D721Med (cell line): ENCODE results near the gene ENTPD5.
"Not testable (repeated sequence)": the region's sequence is repeated elsewhere in the genome, so short reads cannot be mapped to it uniquely, and the experiment has no call there.

ENCODE experiments used
- DNase-seq: peaks from one replicate; pipeline ENCODE4 v3.0.0; 2011; ENCODE audit warnings: low spot score; ENCODE audit not compliant: insufficient read length
- FAIRE-seq: peaks from 2 replicates; lab custom pipeline; 2011; peaks lifted over from hg19 to GRCh38; lab: Jason Lieb, UNC
- TF ChIP-seq, protein P1 (sequence below): IDR thresholded peaks from 2 replicates; pipeline ENCODE4 v1.5.1; 2012; ENCODE audit warnings: mild to moderate bottlenecking, control low read depth; ENCODE audit not compliant: insufficient read depth; ENCODE audit errors: missing control alignments

ENTPD5 gene

GRCh38 chr14:74022346-74022745 is 3.3 kb upstream of the ENTPD5 start:
- TF ChIP-seq, protein P1, sequence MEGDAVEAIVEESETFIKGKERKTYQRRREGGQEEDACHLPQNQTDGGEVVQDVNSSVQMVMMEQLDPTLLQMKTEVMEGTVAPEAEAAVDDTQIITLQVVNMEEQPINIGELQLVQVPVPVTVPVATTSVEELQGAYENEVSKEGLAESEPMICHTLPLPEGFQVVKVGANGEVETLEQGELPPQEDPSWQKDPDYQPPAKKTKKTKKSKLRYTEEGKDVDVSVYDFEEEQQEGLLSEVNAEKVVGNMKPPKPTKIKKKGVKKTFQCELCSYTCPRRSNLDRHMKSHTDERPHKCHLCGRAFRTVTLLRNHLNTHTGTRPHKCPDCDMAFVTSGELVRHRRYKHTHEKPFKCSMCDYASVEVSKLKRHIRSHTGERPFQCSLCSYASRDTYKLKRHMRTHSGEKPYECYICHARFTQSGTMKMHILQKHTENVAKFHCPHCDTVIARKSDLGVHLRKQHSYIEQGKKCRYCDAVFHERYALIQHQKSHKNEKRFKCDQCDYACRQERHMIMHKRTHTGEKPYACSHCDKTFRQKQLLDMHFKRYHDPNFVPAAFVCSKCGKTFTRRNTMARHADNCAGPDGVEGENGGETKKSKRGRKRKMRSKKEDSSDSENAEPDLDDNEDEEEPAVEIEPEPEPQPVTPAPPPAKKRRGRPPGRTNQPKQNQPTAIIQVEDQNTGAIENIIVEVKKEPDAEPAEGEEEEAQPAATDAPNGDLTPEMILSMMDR: no peak
- DNase-seq: no peak
- no peak for FAIRE-seq

- FAIRE-seq: no peak
- DNase-seq: no peak
- TF ChIP-seq, protein P1: no peak
These were observed 485 bp upstream of the ENTPD5 start for GRCh38 chr14:74019408-74020137.

- TF ChIP-seq, protein P1: no peak
- FAIRE-seq (no peak), DNase-seq (no peak)
These were observed 908 bp downstream of the ENTPD5 start for GRCh38 chr14:74018174-74018585.

DNA sequence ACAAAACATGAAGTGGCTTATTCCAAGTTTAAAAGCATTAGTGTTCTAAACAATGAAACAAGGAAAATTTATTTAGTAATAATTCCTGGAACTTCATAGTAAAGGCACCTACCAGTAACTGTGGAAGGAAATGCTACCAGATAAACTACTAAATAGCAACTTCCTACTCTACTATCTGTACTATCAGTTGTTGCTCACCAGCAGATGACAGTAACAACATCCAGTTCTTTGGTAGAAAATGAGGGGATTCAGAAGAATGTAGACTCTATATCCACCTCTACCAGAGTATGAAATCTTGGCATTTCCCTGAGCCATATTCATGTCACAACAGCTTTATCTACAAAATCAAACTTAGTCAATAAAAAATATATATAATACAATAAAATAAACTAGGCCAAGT is 3.1 kb downstream of the ENTPD5 start:
- no peak for FAIRE-seq
- no peak for DNase-seq
- TF ChIP-seq, protein P1: no peak

GRCh38 chr14:74015176-74015575 is 3.9 kb downstream of the ENTPD5 start:
- DNase-seq (no peak), FAIRE-seq (no peak)
- TF ChIP-seq, protein P1: no peak

DNA sequence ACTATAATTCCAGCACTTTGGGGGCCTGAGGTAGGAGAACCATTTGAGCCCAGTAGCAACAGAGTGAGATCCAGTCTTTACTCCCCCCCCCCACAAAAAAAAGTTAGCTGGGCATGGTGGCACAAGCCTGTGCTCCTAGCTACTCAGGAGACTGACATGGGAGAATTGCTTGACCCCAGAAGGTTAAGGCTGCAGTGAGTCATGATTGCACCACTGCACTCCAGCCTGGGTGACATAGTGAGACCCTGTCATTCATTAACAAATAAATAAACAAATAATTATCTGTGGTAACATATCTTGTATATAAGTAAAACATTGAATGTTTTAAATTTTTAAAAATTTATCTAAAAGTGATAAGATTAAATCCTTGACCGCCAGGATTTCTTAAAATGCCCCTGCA is 4.8 kb downstream of the ENTPD5 start:
- DNase-seq: no peak
- TF ChIP-seq, protein P1: no peak
- FAIRE-seq: no peak

DNA sequence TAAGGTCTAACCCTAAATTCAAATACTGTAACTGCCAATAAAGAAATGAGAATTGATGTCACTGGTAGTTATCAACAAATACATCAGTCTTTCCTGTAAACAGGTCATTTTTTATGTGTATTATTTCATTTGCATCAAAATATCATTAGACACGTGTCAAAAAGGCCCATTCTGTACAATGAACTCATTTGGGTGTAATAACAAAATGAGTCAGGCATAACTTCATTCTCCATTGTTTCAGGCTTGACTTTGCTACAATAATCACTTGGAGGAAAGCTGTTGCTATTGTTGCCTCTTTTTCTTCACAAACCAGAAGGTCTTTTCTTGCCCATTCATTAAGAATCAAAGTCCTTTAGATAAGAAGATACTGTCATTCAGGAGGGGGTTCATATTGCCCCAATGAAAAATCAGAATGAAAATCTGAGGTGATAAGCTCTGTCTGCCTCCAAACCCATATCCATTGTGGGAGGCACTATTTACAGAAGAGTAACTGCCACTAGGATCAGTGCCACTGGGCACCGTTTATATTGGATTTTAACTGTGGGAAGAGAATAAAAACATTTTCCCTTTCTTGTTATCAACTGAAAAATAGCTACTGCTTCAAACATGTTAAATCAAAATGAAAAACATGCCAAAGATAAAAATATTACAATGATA is 10.1 kb downstream of the ENTPD5 start:
- no peak for DNase-seq
- no peak for FAIRE-seq
- TF ChIP-seq, protein P1: no peak

GRCh38 chr14:74005664-74006063 is 13.4 kb downstream of the ENTPD5 start:
- DNase-seq, FAIRE-seq: not testable (repeated sequence)
